Liver (tissue), 3 donors: Measurements from ENCODE around the gene GALNT1.

Source experiments
- ATF3 ChIP-seq: IDR thresholded peaks from 2 replicates; pipeline ENCODE4 v1.6.1; 2016; ENCODE audit warnings: antibody characterized with exemption
- CTCF ChIP-seq: fragments of 150-350 bp; IDR thresholded peaks from 2 replicates; pipeline ENCODE4 v1.5.1; 2017; ENCODE audit warnings: improper control_type of control experiment, low read depth, low read length; ENCODE audit not compliant: missing input control
- EGR1 ChIP-seq, 2 donors: IDR thresholded peaks; 2 replicates each; pipeline ENCODE4 v1.6.1; 2016 to 2018; ENCODE audit warnings: antibody characterized with exemption in 2 of 2, low read depth in 2 of 2
- FOXA1 ChIP-seq: IDR thresholded peaks from 2 replicates; pipeline ENCODE4 v1.6.1; 2016; ENCODE audit warnings: antibody characterized with exemption
- GABPA ChIP-seq, 2 donors: IDR thresholded peaks in 1 of 2; conservative IDR thresholded peaks in 1 of 2; 2 replicates each; pipeline ENCODE4 v1.6.1; 2016; ENCODE audit warnings: antibody characterized with exemption in 2 of 2, mild to moderate bottlenecking in 1 of 2, moderate library complexity in 1 of 2
- HNF4A ChIP-seq, 2 donors: conservative IDR thresholded peaks; 2 replicates each; pipeline ENCODE4 v1.6.1; 2016; ENCODE audit warnings: antibody characterized with exemption in 2 of 2, mild to moderate bottlenecking in 2 of 2
- JUND ChIP-seq, 2 donors: IDR thresholded peaks; 2 replicates each; pipeline ENCODE4 v1.6.1; 2016; ENCODE audit warnings: antibody characterized with exemption in 2 of 2
- MAX ChIP-seq: IDR thresholded peaks from 2 replicates; pipeline ENCODE4 v1.6.1; 2016; ENCODE audit warnings: antibody characterized with exemption
- RAD21 ChIP-seq, 2 donors: IDR thresholded peaks; 2 replicates each; pipeline ENCODE4 v1.6.1; 2016; ENCODE audit warnings: antibody characterized with exemption in 2 of 2, mild to moderate bottlenecking in 2 of 2
- REST ChIP-seq: IDR thresholded peaks from 2 replicates; pipeline ENCODE4 v1.6.1; 2016; ENCODE audit warnings: antibody characterized with exemption, mild to moderate bottlenecking
- TAF1 ChIP-seq: conservative IDR thresholded peaks from 2 replicates; pipeline ENCODE4 v1.6.1; 2016; ENCODE audit warnings: antibody characterized with exemption, mild to moderate bottlenecking
- YY1 ChIP-seq: IDR thresholded peaks from 2 replicates; pipeline ENCODE4 v1.6.1; 2016; ENCODE audit warnings: antibody characterized with exemption, mild to moderate bottlenecking
- ZBTB33 ChIP-seq: IDR thresholded peaks from 2 replicates; pipeline ENCODE4 v1.6.1; 2016; ENCODE audit warnings: antibody characterized with exemption
- donor health status: healthy.
- donor health status: healthy.

- no peak for TF ChIP-seq CTCF
- TF ChIP-seq MAX = no peak
- TF ChIP-seq HNF4A (conservative IDR thresholded peaks at IDR 0.05) = no peak
- no peak for TF ChIP-seq YY1
- TF ChIP-seq TAF1 = no peak
- no peak for TF ChIP-seq REST
- no peak for TF ChIP-seq GABPA (IDR thresholded peaks at IDR 0.05 in 1 of 2, conservative IDR thresholded peaks at IDR 0.05 in 1 of 2)
- TF ChIP-seq ZBTB33 = no peak
- TF ChIP-seq EGR1 (IDR thresholded peaks at IDR 0.05; ENCODE audit: low read depth in 2 of 2) = no peak
- TF ChIP-seq RAD21 (IDR thresholded peaks at IDR 0.05) = no peak
- TF ChIP-seq ATF3 = no peak
- no peak for TF ChIP-seq FOXA1
- no peak for TF ChIP-seq JUND (IDR thresholded peaks at IDR 0.05)
These were observed 21.5 kb downstream of the GALNT1 start for GRCh38 chr18:35603008-35603407.
